Memory B cell (primary cell): ENCODE measurements around the gene PPM1A.
"Not testable (repeated sequence)": the region's sequence is repeated elsewhere in the genome, so short reads cannot be mapped to it uniquely, and the experiment has no call there.

ENCODE experiments used
- ATAC-seq: fragments of 150-1000 bp; cut with Tn5 transposase; 2 replicates; pipeline ENCODE4 v1.10.0; 2021; ENCODE audit warnings: low read depth, mild to moderate bottlenecking, moderate library complexity
- DNase-seq, 2 donors: peaks; one replicate each; pipeline ENCODE4 v3.0.0; 2022; ENCODE audit warnings: low spot score in 2 of 2
- H3K27ac Mint-ChIP-seq: one replicate; pipeline ENCODE4 v1.8.0; 2022; ENCODE audit warnings: mild to moderate bottlenecking, moderate library complexity, mixed read lengths
- H3K27me3 Mint-ChIP-seq: one replicate; pipeline ENCODE4 v1.8.0; 2022; ENCODE audit warnings: mixed read lengths
- H3K36me3 Mint-ChIP-seq: one replicate; pipeline ENCODE4 v1.8.0; 2022; ENCODE audit warnings: mild to moderate bottlenecking, mixed read lengths
- H3K4me1 Mint-ChIP-seq: one replicate; pipeline ENCODE4 v1.8.0; 2022; ENCODE audit warnings: mixed read lengths
- H3K4me3 Mint-ChIP-seq: one replicate; pipeline ENCODE4 v1.8.0; 2022; ENCODE audit warnings: mild to moderate bottlenecking, moderate library complexity, mixed read lengths
- H3K9me3 Mint-ChIP-seq: one replicate; pipeline ENCODE4 v1.8.0; 2022; ENCODE audit warnings: mixed read lengths

Gene PPM1A

GRCh38 chr14:60303745-60304144, 54.7 kb downstream of the PPM1A start:
- Mint-ChIP-seq H3K4me3 (no peak overlapping the region), H3K36me3 (peaks cover 4% of the 10 kb centered on the region), H3K27me3 (no peaks in the 10 kb centered on the region), H3K4me1 (peaks cover 9% of the 10 kb centered on the region), H3K27ac (no peak overlapping the region), H3K9me3 (peaks cover 3% of the 10 kb centered on the region)
- DNase-seq = no peak
- no peak for ATAC-seq

GRCh38 chr14:60304509-60304908, 55.5 kb downstream of the PPM1A start:
- Mint-ChIP-seq H3K27ac (no peak overlapping the region), H3K4me3 (no peak overlapping the region), H3K9me3 (peaks cover 3% of the 10 kb centered on the region), H3K4me1 (peaks cover 9% of the 10 kb centered on the region), H3K27me3 (no peaks in the 10 kb centered on the region), H3K36me3 (peaks cover 4% of the 10 kb centered on the region)
- DNase-seq = no peak
- ATAC-seq = no peak

DNA sequence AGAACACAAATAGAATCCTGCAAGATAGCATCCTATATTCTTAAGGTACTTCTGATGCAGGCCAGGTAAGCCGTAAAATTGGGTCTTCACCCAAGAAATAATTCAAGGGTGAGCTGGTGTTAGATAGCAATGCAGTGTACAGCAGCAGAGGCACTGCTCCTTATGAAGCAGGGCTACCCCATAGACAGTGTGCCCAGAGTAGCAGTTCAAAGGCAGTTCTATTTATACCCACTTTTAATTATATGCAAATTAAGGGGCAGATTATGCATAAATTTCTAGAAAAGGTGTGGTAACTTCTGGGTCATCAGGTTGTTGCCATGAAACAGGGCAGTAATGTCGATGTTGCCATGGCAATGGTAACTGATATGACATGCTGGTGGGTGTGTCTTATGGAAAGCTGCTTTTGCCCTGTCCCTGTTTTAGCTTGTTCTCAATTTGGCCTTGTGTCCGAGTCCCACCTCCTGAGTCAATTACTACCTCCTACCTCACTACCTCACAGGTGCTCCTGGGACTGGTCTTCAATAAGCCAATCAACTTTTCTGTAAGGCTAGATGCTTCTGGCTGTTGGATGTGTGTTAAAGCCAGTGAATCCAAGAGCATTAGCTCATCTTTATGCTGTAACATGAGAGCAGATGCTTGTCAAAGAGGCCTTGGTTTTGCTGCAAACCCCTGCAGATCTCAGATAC, 61.0 kb downstream of the PPM1A start:
- Mint-ChIP-seq H3K27me3 (peaks cover 12% of the 10 kb centered on the region), H3K9me3 (peaks cover 2% of the 10 kb centered on the region), H3K4me3 (no peak overlapping the region), H3K36me3 (peaks cover 4% of the 10 kb centered on the region), H3K27ac (no peak overlapping the region), H3K4me1 (peaks cover 2% of the 10 kb centered on the region)
- peak; percentile 14 for ATAC-seq
- no peak for DNase-seq

- DNase-seq (no peak), ATAC-seq (no peak)
- Mint-ChIP-seq H3K9me3 (no peaks in the 10 kb centered on the region), H3K4me1 (peaks cover 2% of the 10 kb centered on the region), H3K36me3 (peaks cover 2% of the 10 kb centered on the region), H3K4me3 (no peak overlapping the region), H3K27ac (no peak overlapping the region), H3K27me3 (peaks cover 15% of the 10 kb centered on the region)
Observed at GRCh38 chr14:60311417-60311816, 62.4 kb downstream of the PPM1A start.

DNA sequence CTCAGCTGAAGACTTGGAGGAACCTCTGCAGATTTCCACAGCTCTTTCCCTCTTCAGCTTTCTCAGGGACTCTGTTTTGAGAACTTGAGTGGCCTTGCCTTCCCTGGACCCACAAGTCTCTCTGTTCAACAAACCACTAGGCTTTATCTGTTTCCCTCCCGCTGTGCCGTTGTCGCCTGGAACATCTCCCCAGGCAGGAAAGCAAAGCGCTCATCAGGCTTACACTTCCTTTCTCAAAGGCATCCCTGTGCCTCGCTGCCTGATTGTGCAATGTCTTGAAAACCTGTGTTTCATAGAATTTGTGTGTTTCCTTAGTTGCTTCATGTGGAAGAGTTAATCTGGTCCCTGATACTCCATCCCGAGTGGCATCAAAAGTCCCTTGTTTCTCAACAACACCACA, 64.1 kb downstream of the PPM1A start:
- ATAC-seq = no peak
- Mint-ChIP-seq H3K27me3 (peaks cover 19% of the 10 kb centered on the region), H3K36me3 (peaks cover 1% of the 10 kb centered on the region), H3K4me3 (no peak overlapping the region), H3K4me1 (peaks cover 2% of the 10 kb centered on the region), H3K9me3 (no peaks in the 10 kb centered on the region), H3K27ac (no peak overlapping the region)
- DNase-seq = no peak

DNA sequence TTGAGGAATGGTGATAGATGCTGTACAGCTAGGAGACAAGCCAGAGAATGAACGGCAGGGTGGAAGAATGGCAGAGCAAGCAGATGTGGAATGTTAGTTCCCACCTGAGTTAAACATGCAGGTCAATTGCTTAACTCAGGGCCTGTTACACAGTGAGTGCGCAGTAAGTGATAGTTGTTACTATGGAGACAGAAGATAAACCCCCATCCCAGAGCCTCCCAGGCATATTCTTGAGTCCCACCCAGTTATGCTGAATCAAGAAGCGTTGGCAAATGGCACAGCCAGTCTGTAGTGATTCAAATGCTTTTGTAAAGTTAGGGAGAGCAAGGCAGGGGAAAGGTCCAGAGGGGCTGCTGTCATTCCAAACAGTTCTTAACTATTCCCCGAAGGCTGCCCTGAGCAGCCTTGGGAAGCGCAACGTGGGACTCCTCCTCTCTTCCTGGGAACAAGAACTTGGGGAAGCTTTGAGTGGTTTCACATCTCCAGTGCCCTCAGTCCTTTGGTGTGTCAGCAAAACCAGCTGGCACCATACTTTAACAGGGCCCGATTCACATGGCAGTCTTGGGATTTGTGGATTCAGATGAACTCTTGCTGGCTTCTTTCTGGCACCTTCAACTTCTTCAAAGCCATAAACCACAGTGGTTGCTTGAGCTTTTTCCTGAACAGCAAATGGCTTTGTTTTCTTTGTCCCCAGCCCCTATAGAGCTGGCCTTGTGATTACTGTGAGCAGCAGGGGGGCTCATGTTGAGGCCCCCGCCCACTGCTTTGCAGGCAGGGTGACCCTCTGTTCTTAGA, 66.4 kb downstream of the PPM1A start:
- no peaks in the 10 kb centered on the region for H3K4me1 Mint-ChIP-seq
- no peak overlapping the region for H3K4me3 Mint-ChIP-seq
- H3K9me3 Mint-ChIP-seq = no peaks in the 10 kb centered on the region
- peaks cover 21% of the 10 kb centered on the region for H3K27me3 Mint-ChIP-seq
- ATAC-seq (no peak), DNase-seq (no peak)
- no peak overlapping the region for H3K27ac Mint-ChIP-seq
- H3K36me3 Mint-ChIP-seq = no peaks in the 10 kb centered on the region

DNA sequence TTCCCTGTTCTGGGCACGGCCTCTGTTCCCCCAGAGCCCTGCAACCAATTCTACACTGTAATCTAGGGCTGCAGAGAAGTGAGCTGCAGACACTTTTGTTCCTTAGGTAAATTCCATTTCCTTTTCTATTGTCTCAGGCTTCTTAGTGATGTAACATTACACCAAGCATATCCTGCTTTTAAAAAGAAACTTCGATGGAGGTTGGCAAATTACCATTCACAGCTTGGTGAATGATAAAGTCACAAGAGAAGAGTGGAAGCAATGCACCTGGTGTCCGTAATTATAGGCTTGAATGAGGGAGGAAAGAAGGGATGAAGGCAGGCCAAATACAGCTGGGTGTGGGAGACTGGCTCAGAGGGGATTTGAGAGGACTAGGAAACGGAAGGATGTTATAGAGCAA, 68.6 kb downstream of the PPM1A start:
- H3K4me1 Mint-ChIP-seq = no peaks in the 10 kb centered on the region
- no peak overlapping the region for H3K4me3 Mint-ChIP-seq
- no peak for ATAC-seq
- no peaks in the 10 kb centered on the region for H3K36me3 Mint-ChIP-seq
- no peaks in the 10 kb centered on the region for H3K9me3 Mint-ChIP-seq
- no peak for DNase-seq
- H3K27ac Mint-ChIP-seq = no peak overlapping the region
- H3K27me3 Mint-ChIP-seq = peaks cover 18% of the 10 kb centered on the region

- not testable (repeated sequence) for H3K4me3 Mint-ChIP-seq, H3K27me3 Mint-ChIP-seq, H3K4me1 Mint-ChIP-seq, H3K9me3 Mint-ChIP-seq, H3K36me3 Mint-ChIP-seq, H3K27ac Mint-ChIP-seq, ATAC-seq, DNase-seq
Observed at GRCh38 chr14:60320860-60321259, 71.8 kb downstream of the PPM1A start.

GRCh38 chr14:60323199-60323896, 74.3 kb downstream of the PPM1A start:
- no peak for DNase-seq
- no peaks in the 10 kb centered on the region for H3K9me3 Mint-ChIP-seq
- no peak for ATAC-seq
- H3K27me3 Mint-ChIP-seq = peaks cover 3% of the 10 kb centered on the region
- no peak overlapping the region for H3K4me3 Mint-ChIP-seq
- H3K27ac Mint-ChIP-seq = no peak overlapping the region
- peaks cover 3% of the 10 kb centered on the region for H3K4me1 Mint-ChIP-seq
- no peaks in the 10 kb centered on the region for H3K36me3 Mint-ChIP-seq

DNA sequence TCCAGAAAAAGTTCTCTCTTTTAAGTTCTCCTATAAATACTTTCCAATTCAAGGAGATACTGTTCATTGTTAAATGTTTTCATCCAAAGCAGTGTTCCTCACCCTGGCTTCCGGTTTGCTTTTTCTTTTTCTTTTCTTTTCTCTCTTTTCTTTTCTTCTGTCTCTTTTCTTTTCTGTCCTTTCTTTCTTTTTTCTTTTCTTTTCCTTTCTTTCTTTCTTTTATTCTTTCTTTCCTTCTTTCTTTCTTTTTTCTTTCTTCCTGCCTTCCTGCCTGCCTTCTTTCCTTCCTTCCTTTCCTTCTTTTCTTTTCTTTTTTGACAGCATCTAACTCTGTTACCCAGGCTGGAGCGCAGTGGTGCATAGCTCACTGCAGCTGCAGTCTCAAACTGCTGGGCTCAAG, 75.8 kb downstream of the PPM1A start:
- no peaks in the 10 kb centered on the region for H3K9me3 Mint-ChIP-seq
- peaks cover 1% of the 10 kb centered on the region for H3K27me3 Mint-ChIP-seq
- no peak overlapping the region for H3K4me3 Mint-ChIP-seq
- peaks cover 5% of the 10 kb centered on the region for H3K4me1 Mint-ChIP-seq
- no peak for DNase-seq
- no peaks in the 10 kb centered on the region for H3K36me3 Mint-ChIP-seq
- no peak overlapping the region for H3K27ac Mint-ChIP-seq
- ATAC-seq = no peak

DNA sequence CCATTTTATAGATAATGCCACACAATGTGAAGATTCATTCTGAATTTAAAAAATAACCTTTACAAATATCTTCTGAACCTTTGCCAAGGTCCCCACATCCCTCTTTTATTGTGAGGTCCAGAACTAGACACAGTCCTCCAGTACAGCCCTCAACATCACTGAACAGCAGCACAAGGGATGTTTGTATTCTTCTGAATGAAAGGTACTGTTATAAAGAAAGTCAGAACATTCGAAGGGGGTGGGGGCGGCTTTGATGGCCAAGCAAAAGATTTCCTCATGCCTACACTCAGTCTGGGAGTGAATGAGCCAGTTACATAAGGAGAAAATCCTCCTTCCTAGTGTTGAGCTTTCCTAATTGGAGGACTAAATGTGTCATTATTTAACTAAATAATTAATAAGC, 77.3 kb downstream of the PPM1A start:
- Mint-ChIP-seq H3K4me3 (no peak overlapping the region), H3K36me3 (no peaks in the 10 kb centered on the region), H3K9me3 (no peaks in the 10 kb centered on the region), H3K27me3 (peaks cover 1% of the 10 kb centered on the region), H3K27ac (no peak overlapping the region), H3K4me1 (peaks cover 10% of the 10 kb centered on the region)
- DNase-seq (no peak), ATAC-seq (no peak)

GRCh38 chr14:60327447-60328331, 78.7 kb downstream of the PPM1A start:
- Mint-ChIP-seq H3K27me3 (no peaks in the 10 kb centered on the region), H3K36me3 (no peaks in the 10 kb centered on the region), H3K27ac (peak overlapping the region; percentile 79), H3K9me3 (no peaks in the 10 kb centered on the region), H3K4me3 (peak overlapping the region; percentile 93), H3K4me1 (peaks cover 11% of the 10 kb centered on the region)
- ATAC-seq (peak; percentile 73), DNase-seq (peak; percentile 48 to 62)

GRCh38 chr14:60328583-60328982, 79.6 kb downstream of the PPM1A start:
- Mint-ChIP-seq H3K36me3 (no peaks in the 10 kb centered on the region), H3K9me3 (no peaks in the 10 kb centered on the region), H3K27me3 (peaks cover 2% of the 10 kb centered on the region), H3K4me1 (peaks cover 11% of the 10 kb centered on the region), H3K4me3 (peak overlapping the region; percentile 6), H3K27ac (no peak overlapping the region)
- DNase-seq (no peak), ATAC-seq (no peak)
